GM12891 (cell line): ENCODE results near the gene MAP3K19. TPM values are rescaled to one million over a fixed set of nuclear protein-coding genes. Genes with fewer than 3 reads are reported as not detected.
"Not testable (repeated sequence)": the region's sequence is repeated elsewhere in the genome, so short reads cannot be mapped to it uniquely, and the experiment has no call there.

Source experiments
- DNase-seq: peaks from one replicate; pipeline ENCODE4 v3.0.0; 2011; ENCODE audit warnings: low spot score; ENCODE audit not compliant: insufficient read length
- FAIRE-seq: peaks from 2 replicates; lab custom pipeline; 2011; peaks lifted over from hg19 to GRCh38; lab: Jason Lieb, UNC
- PAX5 ChIP-seq: IDR thresholded peaks from 2 replicates; pipeline ENCODE4 v1.6.1; 2011; ENCODE audit warnings: low read length, moderate library complexity, mild to moderate bottlenecking; ENCODE audit not compliant: insufficient read depth, severe bottlenecking
- POLR2A ChIP-seq: IDR thresholded peaks from 2 replicates; pipeline ENCODE4 v1.6.1; 2011; ENCODE audit warnings: low read depth, low read length, control low read depth
- POLR2AphosphoS5 ChIP-seq: IDR thresholded peaks from 2 replicates; pipeline ENCODE4 v1.6.1; 2011; ENCODE audit warnings: low read depth, low read length, control low read depth
- POU2F2 ChIP-seq: IDR thresholded peaks from 2 replicates; pipeline ENCODE4 v1.6.1; 2011; ENCODE audit warnings: low read depth, mild to moderate bottlenecking, control low read depth, low read length, moderate library complexity
- SPI1 ChIP-seq: IDR thresholded peaks from 2 replicates; pipeline ENCODE4 v1.6.1; 2011; ENCODE audit warnings: low read depth, low read length, control low read depth
- TAF1 ChIP-seq: IDR thresholded peaks from 2 replicates; pipeline ENCODE4 v1.6.1; 2011; ENCODE audit warnings: low read depth, low read length, control low read depth
- polyA plus RNA-seq: library from polyadenylated mRNA; unstranded; fragments of >200 nt; gene quantifications from one replicate; pipeline ENCODE4 v1.2.1, GENCODE V29; 2012; ENCODE audit warnings: low read depth, missing spikeins, inconsistent platforms; ENCODE audit not compliant: missing spikeins

Gene MAP3K19
- polyA plus RNA-seq = not detected

GRCh38 chr2:135047300-135047699 lies at the start of gene MAP3K19:
Gene MAP3K19 (minus strand): TSS chr2:135047447. CDS start chr2:135024647, 22,800 bp downstream.
- DNase-seq = no peak
- TF ChIP-seq POLR2AphosphoS5 (no peak), PAX5 (no peak), TAF1 (no peak), POU2F2 (no peak), SPI1 (no peak), POLR2A (no peak)
- FAIRE-seq = no peak

- DNase-seq = no peak
- TF ChIP-seq SPI1 = no peak
- no peak for TF ChIP-seq PAX5
- no peak for TF ChIP-seq TAF1
- no peak for TF ChIP-seq POLR2A
- TF ChIP-seq POLR2AphosphoS5 = no peak
- TF ChIP-seq POU2F2 = no peak
- FAIRE-seq = no peak
Observed at GRCh38 chr2:135096665-135097446, 49.6 kb upstream of the MAP3K19 start.

GRCh38 chr2:135095591-135095990 lies 48.3 kb upstream of the MAP3K19 start:
- FAIRE-seq = no peak
- no peak for TF ChIP-seq SPI1
- TF ChIP-seq TAF1 = no peak
- no peak for TF ChIP-seq POLR2AphosphoS5
- no peak for TF ChIP-seq PAX5
- TF ChIP-seq POU2F2 = no peak
- TF ChIP-seq POLR2A = no peak
- no peak for DNase-seq

GRCh38 chr2:135094508-135094907 lies 47.3 kb upstream of the MAP3K19 start:
- no peak for FAIRE-seq
- no peak for DNase-seq
- TF ChIP-seq TAF1 (no peak), SPI1 (no peak), POU2F2 (no peak), POLR2A (no peak)

GRCh38 chr2:135093670-135094330 lies 46.6 kb upstream of the MAP3K19 start:
- no peak for TF ChIP-seq SPI1
- TF ChIP-seq TAF1 = no peak
- no peak for TF ChIP-seq POLR2AphosphoS5
- no peak for TF ChIP-seq POLR2A
- TF ChIP-seq POU2F2 = no peak
- no peak for TF ChIP-seq PAX5
- DNase-seq (no peak), FAIRE-seq (no peak)

- TF ChIP-seq POLR2AphosphoS5 = no peak
- TF ChIP-seq SPI1 = no peak
- no peak for TF ChIP-seq POU2F2
- TF ChIP-seq TAF1 = no peak
- no peak for TF ChIP-seq PAX5
- TF ChIP-seq POLR2A = no peak
- no peak for FAIRE-seq
Observed at GRCh38 chr2:135093193-135093592, 45.9 kb upstream of the MAP3K19 start.

GRCh38 chr2:135091681-135092080 lies 44.4 kb upstream of the MAP3K19 start:
- FAIRE-seq = no peak
- no peak for DNase-seq
- TF ChIP-seq POLR2AphosphoS5 (no peak), PAX5 (no peak), POU2F2 (no peak), POLR2A (no peak), TAF1 (no peak)

More at GRCh38 chr2:135093193-135093592, 45.9 kb upstream of the MAP3K19 start:
- no peak for DNase-seq

GRCh38 chr2:135089597-135089996 lies 42.4 kb upstream of the MAP3K19 start:
- not testable (repeated sequence) for FAIRE-seq, DNase-seq

- DNase-seq (no peak), FAIRE-seq (no peak)
- no peak for TF ChIP-seq SPI1
- no peak for TF ChIP-seq TAF1
- TF ChIP-seq POLR2AphosphoS5 = no peak
- no peak for TF ChIP-seq POU2F2
Observed at GRCh38 chr2:135086222-135086621, 39.0 kb upstream of the MAP3K19 start.

- no peak for TF ChIP-seq POU2F2
- no peak for TF ChIP-seq POLR2AphosphoS5
- no peak for TF ChIP-seq TAF1
- no peak for TF ChIP-seq PAX5
- no peak for TF ChIP-seq POLR2A
- no peak for TF ChIP-seq SPI1
- no peak for DNase-seq
- no peak for FAIRE-seq
Observed at GRCh38 chr2:135078417-135078816, 31.2 kb upstream of the MAP3K19 start.
